GM18508 (cell line): Measurements from ENCODE around the gene ZNF385B.

Experiments used
- ATAC-seq: cut with Tn5 transposase; IDR thresholded peaks from one replicate; pipeline ENCODE4 v1.9.1; 2021; ENCODE audit warnings: moderate number of reproducible peaks; ENCODE audit not compliant: insufficient read depth, unreplicated experiment

The ZNF385B gene

DNA sequence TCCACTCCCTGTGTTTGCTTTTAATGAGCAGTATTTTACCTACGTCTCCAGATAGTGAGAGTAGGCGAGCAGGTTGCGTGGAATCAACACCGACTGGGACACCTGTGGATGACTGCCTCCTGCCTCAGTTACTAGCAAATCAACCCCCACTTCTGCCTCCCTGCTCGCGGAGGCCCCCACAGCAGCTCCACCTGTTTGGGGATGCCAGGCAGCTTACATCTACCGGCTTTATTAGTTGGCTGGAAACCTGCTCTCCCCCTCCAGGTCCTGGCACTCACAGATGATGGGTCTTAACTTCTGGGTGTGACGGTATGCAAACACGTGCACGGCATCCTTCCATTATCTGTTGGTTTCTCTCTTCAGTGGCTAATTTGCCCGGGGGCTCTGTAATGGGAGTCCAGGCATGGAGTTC lies 432.3 kb downstream of the ZNF385B start:
- ATAC-seq, result no peak

DNA sequence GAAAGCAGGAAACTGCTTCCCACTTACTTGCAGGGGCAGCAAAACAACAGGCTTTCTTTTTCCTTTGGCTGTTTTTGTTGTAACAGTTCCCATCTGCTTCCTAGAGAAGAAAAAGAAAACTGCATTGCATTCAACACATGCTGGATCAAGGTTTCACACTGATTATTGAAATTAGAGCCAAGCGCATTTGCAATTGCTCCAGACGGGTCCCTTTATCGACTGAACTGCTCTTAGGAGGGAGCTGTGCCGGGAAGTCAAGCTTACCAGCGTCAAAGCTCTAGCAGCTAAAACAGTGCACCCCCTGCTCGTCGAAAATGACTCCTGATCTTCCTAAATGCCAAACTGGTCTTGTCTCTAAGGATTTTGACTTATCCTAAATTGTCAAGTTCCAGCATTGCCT lies 432.8 kb downstream of the ZNF385B start:
- ATAC-seq, result no peak

DNA sequence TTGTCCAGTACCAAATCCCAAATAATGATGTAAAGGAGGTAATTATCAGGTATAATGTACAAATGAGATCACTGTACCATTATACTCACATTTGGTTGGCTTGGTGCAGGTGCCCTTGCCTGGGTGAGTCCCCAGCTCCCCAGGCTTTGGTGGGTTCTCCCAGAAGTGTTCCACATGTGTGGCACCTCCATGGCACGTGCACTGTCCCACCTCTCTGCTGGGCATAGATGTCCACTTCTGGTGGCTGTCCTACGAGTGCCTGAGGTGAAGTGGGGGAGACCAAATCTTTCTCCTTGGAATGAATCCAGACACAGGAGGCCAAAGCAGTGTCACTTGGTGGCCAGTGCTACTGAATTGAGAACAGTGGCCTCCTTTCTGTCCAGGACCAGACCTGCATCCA lies 434.3 kb downstream of the ZNF385B start:
- ATAC-seq, result no peak

DNA sequence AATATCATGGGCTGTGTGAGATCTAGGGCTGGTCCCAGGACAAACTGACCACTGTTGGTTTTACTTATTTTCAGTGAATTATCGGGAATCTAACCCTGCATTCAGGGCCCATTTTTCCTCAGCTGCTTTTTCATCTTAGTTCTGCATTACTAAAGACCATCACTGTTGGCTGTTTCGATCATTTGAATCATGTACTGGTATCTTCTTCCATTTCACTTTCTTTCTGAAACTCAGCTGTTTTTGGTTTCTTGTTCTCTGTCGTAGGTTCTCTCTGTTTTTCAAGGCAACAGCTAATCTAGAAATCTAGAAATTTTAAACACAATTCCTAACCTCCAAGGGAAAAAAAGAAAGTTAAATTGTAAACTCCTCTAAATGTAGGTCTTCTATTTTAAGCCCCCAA lies 436.8 kb downstream of the ZNF385B start:
- ATAC-seq, result no peak

DNA sequence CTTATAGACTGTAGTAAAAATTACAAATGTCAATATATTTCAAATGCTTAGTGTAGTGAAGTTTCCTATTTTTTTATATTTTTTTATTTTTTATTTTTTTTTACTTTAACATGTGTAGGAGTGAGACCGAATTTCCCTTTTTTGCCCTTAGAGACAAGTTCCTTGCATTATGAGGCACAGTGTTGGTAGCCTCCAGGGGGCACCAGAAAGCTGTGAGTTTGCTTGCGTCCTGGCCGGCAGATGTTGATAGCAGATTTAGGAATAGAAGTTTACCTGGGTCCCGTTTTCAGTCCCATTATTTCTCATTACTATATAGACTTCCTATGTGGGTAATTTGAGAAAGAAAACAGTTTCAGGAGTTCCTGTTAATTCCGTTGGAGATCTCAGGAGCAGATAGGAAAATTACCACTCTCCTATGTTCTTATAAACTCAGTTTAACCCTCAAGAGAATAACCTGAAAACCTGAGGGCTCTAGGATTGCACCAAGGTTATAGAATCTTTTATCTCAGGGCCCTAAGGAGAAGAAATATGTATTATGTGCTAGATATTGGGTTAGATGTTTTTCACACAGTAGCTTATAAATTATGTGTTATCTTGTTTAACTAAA lies 439.3 kb downstream of the ZNF385B start:
- ATAC-seq, result peak; percentile 86

DNA sequence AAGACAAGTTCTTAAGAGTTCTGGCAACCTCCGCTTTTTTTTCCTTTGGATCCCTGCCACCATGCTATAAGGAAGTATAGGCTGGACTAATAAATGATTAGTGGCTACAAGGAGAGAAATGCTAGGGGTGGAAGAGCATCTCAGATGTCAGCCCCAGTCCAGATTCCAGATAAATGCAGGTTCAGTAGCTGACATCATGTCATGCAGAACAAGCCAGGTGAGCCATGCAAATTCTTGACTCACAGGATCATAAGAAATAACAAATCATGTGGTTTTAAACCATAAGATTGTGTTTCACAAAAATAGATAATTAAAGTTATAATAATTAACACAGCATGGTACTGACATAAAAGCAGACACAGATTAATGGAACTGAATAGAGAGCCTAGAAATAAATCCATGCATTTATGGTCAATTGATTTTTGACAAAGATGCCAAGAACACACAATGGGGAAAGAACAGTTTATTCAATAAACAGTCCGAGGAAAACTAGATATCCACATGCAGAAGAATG lies 443.9 kb downstream of the ZNF385B start:
- no peak for ATAC-seq

DNA sequence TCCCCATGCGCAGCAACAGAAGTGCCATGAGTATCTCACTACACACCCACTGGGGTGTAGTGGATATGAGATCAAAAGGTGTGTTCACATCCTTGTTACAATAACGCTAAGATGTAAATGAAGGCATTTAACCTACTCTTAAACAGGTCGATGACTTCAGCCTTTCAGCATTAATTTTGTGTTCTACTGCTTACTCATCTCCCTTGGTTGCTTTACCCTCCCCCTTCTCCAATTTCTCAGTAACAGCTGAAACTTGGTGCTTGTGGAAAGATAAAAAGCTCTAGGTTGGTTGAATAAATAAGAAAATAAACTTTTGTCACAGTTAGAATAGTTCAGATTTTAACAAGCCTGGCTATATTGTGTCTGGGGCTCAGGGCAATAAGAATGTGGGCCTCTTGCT lies 449.3 kb downstream of the ZNF385B start:
- no peak for ATAC-seq

DNA sequence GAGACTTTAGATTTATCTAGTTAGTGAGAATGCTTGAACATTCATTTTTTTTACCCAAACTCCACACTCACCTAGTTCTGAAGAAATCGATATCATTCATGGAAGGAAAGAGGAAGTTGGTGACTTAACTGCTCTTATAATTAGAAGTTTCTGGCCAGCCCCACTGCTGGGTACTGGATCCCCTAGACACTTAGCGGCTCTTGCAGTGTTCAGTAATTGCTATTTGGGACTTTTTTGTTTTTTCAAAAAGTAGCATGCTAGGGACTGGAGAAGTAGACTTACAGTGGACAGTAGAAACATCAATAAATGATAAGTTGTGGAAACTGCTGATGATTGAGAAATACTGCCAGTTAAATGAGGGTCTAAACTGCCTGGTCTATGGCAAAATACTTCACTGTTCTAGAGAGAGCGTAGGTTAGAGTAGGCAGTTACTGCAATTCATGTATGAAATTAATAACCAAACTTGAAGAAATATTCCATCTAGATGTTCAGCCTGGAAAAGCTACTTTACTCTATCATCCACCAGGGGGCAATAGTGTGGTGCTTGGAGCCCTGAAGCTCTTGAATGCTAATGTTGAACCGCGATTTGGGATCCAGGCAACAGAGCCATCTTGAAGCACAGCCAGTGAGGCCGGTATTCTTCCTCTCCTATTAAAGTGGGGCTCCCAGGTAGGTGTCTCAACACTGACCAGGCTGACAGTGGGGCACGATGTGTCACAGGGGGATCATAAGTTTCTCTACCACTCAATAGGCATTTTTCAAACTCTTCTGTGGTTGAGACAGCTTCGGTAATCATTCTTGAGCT lies 450.7 kb downstream of the ZNF385B start:
- ATAC-seq, result peak; percentile 47

DNA sequence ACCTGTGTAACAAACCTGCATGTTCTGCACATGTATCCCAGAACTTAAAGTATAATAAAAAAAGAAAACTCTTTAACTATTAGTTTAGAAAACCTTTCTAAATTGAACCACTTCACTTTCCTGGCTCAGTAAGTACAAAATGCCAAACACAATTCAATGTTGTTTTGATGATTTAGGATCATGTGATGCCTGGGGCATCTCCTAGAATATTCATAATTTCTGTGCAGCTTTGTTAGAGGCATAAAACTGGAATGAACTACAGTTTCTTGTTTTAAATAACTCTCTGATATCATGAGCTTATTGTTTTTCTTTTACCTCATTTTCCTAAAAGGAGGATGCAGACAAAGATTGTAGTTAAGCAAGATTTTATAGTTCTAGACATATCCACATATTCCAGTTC lies 457.8 kb downstream of the ZNF385B start:
- no peak for ATAC-seq

DNA sequence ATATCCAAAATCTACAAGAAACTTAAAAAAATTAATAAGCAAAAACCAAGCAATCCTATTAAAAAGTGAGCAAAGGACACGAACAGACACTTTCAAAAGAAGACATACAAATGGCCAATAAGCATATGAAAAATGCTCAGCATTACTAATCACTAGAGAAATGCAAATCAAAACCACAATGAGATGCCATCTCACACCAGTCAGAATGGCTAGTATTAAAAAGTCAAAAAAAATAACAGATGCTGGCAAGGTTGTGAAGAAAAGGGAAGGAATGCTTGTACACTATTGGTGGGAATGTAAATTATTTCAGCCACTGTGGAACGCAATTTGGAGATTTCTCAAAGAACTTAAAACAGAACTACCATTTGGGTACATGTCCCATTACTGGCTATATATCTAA lies 467.9 kb downstream of the ZNF385B start:
- no peak for ATAC-seq
